T-cell (primary cell): Measurements from ENCODE around the gene ADM5. TPM values are rescaled to one million over a fixed set of nuclear protein-coding genes. Genes with fewer than 3 reads are reported as not detected.

Experiments used
- ATAC-seq, 4 experiments: fragments of 200-7000 bp in 3 of 4; fragments of 150-1000 bp in 1 of 4; cut with Tn5 transposase; replicated peaks in 1 of 4; 1 replicate in 3 of 4; 2 replicates in 1 of 4; pipeline ENCODE4 v1.10.0; 2021; ENCODE audit warnings: moderate library complexity in 3 of 4, mild to moderate bottlenecking in 2 of 4, moderate number of reproducible peaks in 1 of 4
- CTCF ChIA-PET, 2 donors: fragments of 300-600 bp; sonication (Branson Sonifier 250); formaldehyde crosslinking; loops; one replicate each; lab custom pipeline; 2022; ENCODE audit warnings: antibody characterized with exemption in 2 of 2; lab: Charles Lee
- POLR2A ChIA-PET, 2 donors: fragments of 300-600 bp; sonication (Branson Sonifier 250); formaldehyde crosslinking; loops; one replicate each; lab custom pipeline; 2022; ENCODE audit warnings: antibody characterized with exemption in 2 of 2; lab: Charles Lee
- DNase-seq, 35 experiments: peaks; one replicate each; pipeline versions ENCODE4 v3.0.0 to v3.0.0-alpha.2; 2013 to 2023
- H3K27ac ChIP-seq: one replicate; pipeline ENCODE4 v1.5.1; 2013; ENCODE audit warnings: low read length
- H3K27me3 ChIP-seq, 2 experiments: replicated peaks in 1 of 2; 1 replicate in 1 of 2; 2 replicates in 1 of 2; pipeline versions ENCODE4 v1.6.1 to v1.7.0; 2013; ENCODE audit warnings: low read length in 1 of 2, mixed read lengths in 1 of 2; ENCODE audit not compliant: control insufficient read depth in 2 of 2, insufficient read depth in 2 of 2; ENCODE audit errors: extremely low read depth in 1 of 2
- H3K36me3 ChIP-seq, 2 donors: 1 replicate in 1 of 2; 2 replicates in 1 of 2; pipeline versions ENCODE4 v1.6.1 to v1.7.0; 2013; ENCODE audit warnings: low read length in 1 of 2; ENCODE audit not compliant: control insufficient read depth in 2 of 2, insufficient read depth in 1 of 2; ENCODE audit errors: extremely low read depth in 1 of 2
- H3K4me1 ChIP-seq, 2 experiments: 1 replicate in 1 of 2; 2 replicates in 1 of 2; pipeline versions ENCODE4 v1.6.1 to v1.7.0; 2013; ENCODE audit warnings: low read length in 2 of 2, mixed read lengths in 1 of 2; ENCODE audit not compliant: insufficient read depth in 2 of 2, control insufficient read depth in 1 of 2; ENCODE audit errors: extremely low read depth in 1 of 2
- H3K4me3 ChIP-seq, 2 donors: 1 replicate in 1 of 2; 2 replicates in 1 of 2; pipeline versions ENCODE4 v1.5.1 to v1.7.0; 2013; ENCODE audit warnings: mild to moderate bottlenecking in 2 of 2, low read length in 1 of 2, moderate library complexity in 1 of 2; ENCODE audit not compliant: control insufficient read depth in 1 of 2; ENCODE audit errors: extremely low read depth in 1 of 2
- H3K9me3 ChIP-seq: 2 replicates; pipeline ENCODE4 v1.7.0; 2013
- H3K27ac Mint-ChIP-seq, 2 donors: one replicate each; pipeline ENCODE4 v1.8.0; 2020 to 2021; ENCODE audit warnings: mild to moderate bottlenecking in 2 of 2, mixed read lengths in 2 of 2
- H3K27me3 Mint-ChIP-seq, 2 donors: one replicate each; pipeline ENCODE4 v1.8.0; 2021 to 2022; ENCODE audit warnings: mixed read lengths in 2 of 2
- H3K36me3 Mint-ChIP-seq: one replicate; pipeline ENCODE4 v1.8.0; 2021; ENCODE audit warnings: mixed read lengths
- H3K4me1 Mint-ChIP-seq, 3 donors: one replicate each; pipeline ENCODE4 v1.8.0; 2020 to 2022; ENCODE audit warnings: mixed read lengths in 3 of 3, mild to moderate bottlenecking in 1 of 3
- H3K4me3 Mint-ChIP-seq, 3 donors: one replicate each; pipeline ENCODE4 v1.8.0; 2020 to 2022; ENCODE audit warnings: mild to moderate bottlenecking in 3 of 3, mixed read lengths in 3 of 3, moderate library complexity in 3 of 3
- H3K9me3 Mint-ChIP-seq, 3 donors: one replicate each; pipeline ENCODE4 v1.8.0; 2020 to 2022; ENCODE audit warnings: mixed read lengths in 3 of 3
- WGBS: methylation state at CpG from one replicate; pipeline ENCODE4 v1.1.5; 2013; ENCODE audit warnings: missing lambda C conversion rate; ENCODE audit not compliant: insufficient coverage; 5-methylcytosine and 5-hydroxymethylcytosine counted together
- total RNA-seq, 35 experiments: library from RNA in 6 of 35; stranded (reverse) in 6 of 35; fragments of 120-200 nt in 1 of 35; gene quantifications; one replicate each; pipeline versions ENCODE4 v1.2.1 to v1.2.4 and lab custom pipeline; 2013 to 2026

Gene ADM5
- total RNA-seq, 5 donors from 2014 or later (not counting 1 experiment from before 2014, with no cell fraction given), result 3.5 to 6.4 (median 5.6) TPM

- Mint-ChIP-seq H3K27me3 (no peaks in the 10 kb centered on the region), H3K9me3 (no peaks in the 10 kb centered on the region), H3K4me3 (no peak overlapping the region), H3K4me1 (peaks cover 2 to 5% (median 3%) of the 10 kb centered on the region in 3 donors), H3K36me3 (peaks cover 25% of the 10 kb centered on the region), H3K27ac (no peak overlapping the region)
- POLR2A ChIA-PET, result no interaction called here
- DNase-seq (no peak), ATAC-seq (no peak)
- H3K4me3 ChIP-seq, result no peak overlapping the region
- CTCF ChIA-PET, result interaction anchor here in 1 of 2 donors (0.6 kb wide), 1 partner anchor 10 kb away, joined by 3 read pairs; no protein-coding TSS in a partner anchor
- WGBS, result 94% methylated on average over 11 of the region's 13 CpGs
- no peaks in the 10 kb centered on the region for H3K27me3 ChIP-seq
- no peaks in the 10 kb centered on the region for H3K9me3 ChIP-seq
- peaks cover 46 to 80% of the 10 kb centered on the region in 2 donors for H3K36me3 ChIP-seq
- no peak overlapping the region for H3K27ac ChIP-seq
- H3K4me1 ChIP-seq, result no peaks in the 10 kb centered on the region
Measured at GRCh38 chr19:49653466-49653806, 36.0 kb upstream of the ADM5 start.

- ChIA-PET CTCF (interaction anchor here in 1 of 2 donors (0.5 kb wide), 1 partner anchor 31 kb away, joined by 5 read pairs; no protein-coding TSS in a partner anchor), POLR2A (no interaction called here)
- 93% methylated on average over 2 of the region's 10 CpGs for WGBS
- H3K27ac Mint-ChIP-seq, result no peak overlapping the region
- no peaks in the 10 kb centered on the region for H3K9me3 Mint-ChIP-seq
- no peak for ATAC-seq
- peaks cover 5 to 6% (median 5%) of the 10 kb centered on the region in 3 donors for H3K4me1 Mint-ChIP-seq
- peaks cover 0 to 2% of the 10 kb centered on the region in 2 experiments for H3K4me1 ChIP-seq
- DNase-seq, result no peak
- no peaks in the 10 kb centered on the region for H3K27me3 ChIP-seq
- H3K36me3 Mint-ChIP-seq, result peaks cover 23% of the 10 kb centered on the region
- no peaks in the 10 kb centered on the region for H3K27me3 Mint-ChIP-seq
- no peaks in the 10 kb centered on the region for H3K9me3 ChIP-seq
- H3K4me3 Mint-ChIP-seq, result no peak overlapping the region
- H3K27ac ChIP-seq, result no peak overlapping the region
- peaks cover 46 to 84% of the 10 kb centered on the region in 2 donors for H3K36me3 ChIP-seq
- H3K4me3 ChIP-seq, result no peak overlapping the region
Measured at GRCh38 chr19:49654581-49654980, 34.8 kb upstream of the ADM5 start.

- no peak overlapping the region for H3K27ac Mint-ChIP-seq
- Histone ChIP-seq H3K27ac (no peak overlapping the region), H3K4me1 (peaks cover 0 to 7% of the 10 kb centered on the region in 2 experiments), H3K9me3 (no peaks in the 10 kb centered on the region), H3K4me3 (no peak overlapping the region), H3K27me3 (no peaks in the 10 kb centered on the region), H3K36me3 (peaks cover 46 to 85% of the 10 kb centered on the region in 2 donors)
- CTCF ChIA-PET, result interaction anchor here in 1 of 2 donors (0.6 to 1.5 kb wide), 2 partner anchors 10 to 868 kb away, joined by 3 to 5 read pairs; partner anchors contain the start of genes BCL2L12 and IRF3
- H3K9me3 Mint-ChIP-seq, result no peaks in the 10 kb centered on the region
- WGBS, result 89% methylated on average over 21 of the region's 23 CpGs
- no peaks in the 10 kb centered on the region for H3K27me3 Mint-ChIP-seq
- POLR2A ChIA-PET, result no interaction called here
- no peak for DNase-seq
- peaks cover 21% of the 10 kb centered on the region for H3K36me3 Mint-ChIP-seq
- ATAC-seq, result no peak
- H3K4me1 Mint-ChIP-seq, result peaks cover 5 to 9% (median 8%) of the 10 kb centered on the region in 3 donors
- H3K4me3 Mint-ChIP-seq, result no peak overlapping the region
Measured at GRCh38 chr19:49655570-49656455, 33.6 kb upstream of the ADM5 start.

- DNase-seq (no peak), ATAC-seq (no peak)
- Mint-ChIP-seq H3K4me1 (peaks cover 5 to 10% (median 9%) of the 10 kb centered on the region in 3 donors), H3K27ac (peak overlapping the region in 1 of 2 donors; percentile 34), H3K27me3 (no peaks in the 10 kb centered on the region), H3K4me3 (no peak overlapping the region), H3K9me3 (no peaks in the 10 kb centered on the region), H3K36me3 (peaks cover 18% of the 10 kb centered on the region)
- peaks cover 0 to 10% of the 10 kb centered on the region in 2 experiments for H3K4me1 ChIP-seq
- ChIA-PET POLR2A (no interaction called here), CTCF (interaction anchor here in 1 of 2 donors (1.5 kb wide), 1 partner anchor 9 kb away, joined by 5 read pairs; the partner anchor contains the start of genes BCL2L12 and IRF3)
- H3K4me3 ChIP-seq, result no peak overlapping the region
- H3K27me3 ChIP-seq, result no peaks in the 10 kb centered on the region
- no peak overlapping the region for H3K27ac ChIP-seq
- WGBS, result 92% methylated on average over 17 of the region's 17 CpGs
- H3K9me3 ChIP-seq, result no peaks in the 10 kb centered on the region
- H3K36me3 ChIP-seq, result peaks cover 44 to 87% of the 10 kb centered on the region in 2 donors
Measured at GRCh38 chr19:49656456-49657109, 32.8 kb upstream of the ADM5 start.

GRCh38 chr19:49657493-49658138 is 31.8 kb upstream of the ADM5 start:
- ATAC-seq (no peak), DNase-seq (no peak)
- H3K36me3 ChIP-seq, result peaks cover 37 to 92% of the 10 kb centered on the region in 2 donors
- H3K27me3 ChIP-seq, result no peaks in the 10 kb centered on the region
- H3K27ac ChIP-seq, result no peak overlapping the region
- H3K4me1 ChIP-seq, result peaks cover 0 to 20% of the 10 kb centered on the region in 2 experiments
- Mint-ChIP-seq H3K4me3 (no peak overlapping the region), H3K4me1 (peaks cover 5 to 16% (median 12%) of the 10 kb centered on the region in 3 donors), H3K36me3 (peaks cover 18% of the 10 kb centered on the region), H3K27ac (peak overlapping the region in 1 of 2 donors; percentile 49), H3K27me3 (no peaks in the 10 kb centered on the region), H3K9me3 (no peaks in the 10 kb centered on the region)
- H3K9me3 ChIP-seq, result no peaks in the 10 kb centered on the region
- ChIA-PET CTCF (no interaction called here), POLR2A (no interaction called here)
- no peak overlapping the region for H3K4me3 ChIP-seq
- WGBS, result 95% methylated on average over 21 of the region's 22 CpGs

- Histone ChIP-seq H3K4me3 (no peak overlapping the region), H3K27ac (no peak overlapping the region), H3K4me1 (peaks cover 0 to 25% of the 10 kb centered on the region in 2 experiments), H3K9me3 (no peaks in the 10 kb centered on the region), H3K36me3 (peaks cover 39 to 92% of the 10 kb centered on the region in 2 donors), H3K27me3 (no peaks in the 10 kb centered on the region)
- 98% methylated on average over 9 of the region's 15 CpGs for WGBS
- H3K9me3 Mint-ChIP-seq, result no peaks in the 10 kb centered on the region
- H3K4me1 Mint-ChIP-seq, result peaks cover 5 to 21% (median 18%) of the 10 kb centered on the region in 3 donors
- POLR2A ChIA-PET, result no interaction called here
- ATAC-seq (no peak), DNase-seq (no peak)
- CTCF ChIA-PET, result no interaction called here
- no peak overlapping the region for H3K4me3 Mint-ChIP-seq
- peaks cover 18% of the 10 kb centered on the region for H3K36me3 Mint-ChIP-seq
- H3K27ac Mint-ChIP-seq, result no peak overlapping the region
- H3K27me3 Mint-ChIP-seq, result no peaks in the 10 kb centered on the region
Measured at GRCh38 chr19:49658139-49658517, 31.3 kb upstream of the ADM5 start.
